DND-41 (cell line): Measurements from ENCODE around the gene DOCK4.

Source experiments
- CTCF ChIP-seq: IDR thresholded peaks from 2 replicates; pipeline ENCODE4 v1.5.1; 2012; ENCODE audit warnings: borderline replicate concordance, low read length, moderate library complexity, mild to moderate bottlenecking; ENCODE audit not compliant: poor library complexity, severe bottlenecking; ENCODE audit errors: extremely low read depth
- EZH2 ChIP-seq: IDR thresholded peaks from 3 replicates; pipeline ENCODE4 v1.6.1; 2012; ENCODE audit warnings: borderline replicate concordance, low read depth, mild to moderate bottlenecking, moderate library complexity, low read length, inconsistent platforms; ENCODE audit not compliant: severe bottlenecking

- TF ChIP-seq CTCF (no peak), EZH2 (no peak)
Measured at GRCh38 chr7:111858331-111858730, 347.9 kb downstream of the DOCK4 start.
